Mesangial cell (primary cell): ENCODE data around the gene UBL5. TPM values are rescaled to one million over a fixed set of nuclear protein-coding genes. Genes with fewer than 3 reads are reported as not detected.

Experiments
- total RNA-seq: library from RNA; depleted of rRNA; stranded (reverse); fragments of >200 nt; gene quantifications from 2 replicates; pipeline ENCODE4 v1.2.3, GENCODE V29; 2015

The UBL5 gene
- total RNA-seq = 343 and 569 TPM in 2 replicates

GRCh38 chr19:9827289-9828238 lies at the start of gene UBL5:
Gene UBL5, plus strand, starts transcription at chr19:9827918. Its CDS starts 420 bp downstream, at chr19:9828338.

GRCh38 chr19:9818734-9819595 lies 8.8 kb upstream of the UBL5 start, which contains the start of gene FBXL12:
Gene FBXL12, minus strand, starts transcription at chr19:9819079. Its CDS starts 266 bp downstream, at chr19:9818813.

GRCh38 chr19:9834726-9835506 lies 7.2 kb downstream of the UBL5 start, which contains the start of gene PIN1:
Gene PIN1, plus strand, starts transcription at chr19:9835318. Its CDS starts 27 bp downstream, at chr19:9835345.

Other genes starting within 250 kb of the UBL5 start
- gene ZNF121, start 243.4 kb upstream of the UBL5 start, total RNA-seq = 16.9 and 18.6 TPM in 2 replicates
- 13.0 and 21.8 TPM in 2 replicates for gene ZNF561, start 206.7 kb upstream of the UBL5 start, total RNA-seq
- 13.8 and 22.7 TPM in 2 replicates for gene ZNF562, start 152.8 kb upstream of the UBL5 start, total RNA-seq
- 2.9 and 6.7 TPM in 2 replicates for gene ZNF846, start 59.2 kb upstream of the UBL5 start, total RNA-seq
- gene FBXL12, start 8.8 kb upstream of the UBL5 start, total RNA-seq = 24.3 and 36.4 TPM in 2 replicates
- gene PIN1, start 7.4 kb downstream of the UBL5 start, total RNA-seq = 115 and 182 TPM in 2 replicates
- gene OLFM2, start 108.6 kb downstream of the UBL5 start, total RNA-seq = 0.65 and 1.5 TPM in 2 replicates
- gene COL5A3, start 182.6 kb downstream of the UBL5 start, total RNA-seq = 0.25 and 0.98 TPM in 2 replicates
- gene RDH8, start 185.6 kb downstream of the UBL5 start, total RNA-seq = not detected in 2 replicates